Measurements from ENCODE around the gene CTNNA3.

Gene CTNNA3

DNA sequence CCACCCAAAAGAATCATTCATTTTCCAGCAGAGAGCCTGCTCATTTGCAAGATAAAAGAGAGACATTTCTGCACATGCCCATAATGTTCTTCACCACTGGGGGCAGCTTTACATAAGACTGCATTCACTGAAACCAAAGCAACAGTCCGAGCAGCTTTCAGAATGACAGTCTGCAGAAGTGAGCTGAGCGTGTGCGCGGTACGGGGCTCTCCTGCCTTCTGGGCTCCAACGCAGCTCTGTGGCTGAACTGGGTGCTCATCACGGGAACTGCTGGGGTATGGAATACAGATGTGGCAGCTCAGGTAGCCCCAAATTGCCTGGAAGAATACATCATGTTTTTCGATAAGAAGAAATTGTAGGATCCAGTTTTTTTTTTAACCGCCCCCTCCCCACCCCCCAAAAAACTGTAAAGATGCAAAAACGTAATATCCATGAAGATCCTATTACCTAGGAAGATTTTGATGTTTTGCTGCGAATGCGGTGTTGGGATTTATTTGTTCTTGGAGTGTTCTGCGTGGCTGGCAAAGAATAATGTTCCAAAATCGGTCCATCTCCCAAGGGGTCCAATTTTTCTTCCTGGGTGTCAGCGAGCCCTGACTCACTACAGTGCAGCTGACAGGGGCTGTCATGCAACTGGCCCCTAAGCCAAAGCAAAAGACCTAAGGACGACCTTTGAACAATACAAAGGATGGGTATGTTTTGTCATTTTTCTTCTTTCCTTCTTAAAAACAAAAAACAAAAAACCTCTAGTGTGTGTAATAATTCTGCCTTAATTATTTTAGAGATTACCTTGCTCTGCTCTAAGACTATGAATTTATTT is 769.9 kb downstream of the CTNNA3 start, which contains the start of gene LRRTM3:
Gene LRRTM3 (plus strand): TSS at position 141 of the 820 bp plus-strand sequence.
- DNase-seq: no peak

DNA sequence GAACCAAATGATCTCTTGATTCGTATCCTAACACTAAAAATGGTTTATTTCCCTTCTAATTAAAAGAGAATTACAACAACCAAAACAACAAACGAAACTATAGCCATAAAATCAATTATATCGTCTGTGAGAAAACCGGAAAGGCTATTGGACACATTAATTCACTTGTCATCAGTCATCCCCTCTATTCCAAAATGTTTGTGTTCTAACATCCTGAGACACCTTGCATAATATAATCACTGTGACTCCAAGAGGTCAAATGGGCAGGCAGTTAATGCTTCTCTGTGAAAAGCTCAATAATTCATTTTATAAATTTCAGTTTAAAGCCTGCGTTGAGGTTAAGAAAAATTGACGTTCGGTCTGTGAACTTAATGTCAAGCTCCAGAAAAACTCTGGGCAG is 770.6 kb downstream of the CTNNA3 start:
- no peak for DNase-seq

DNA sequence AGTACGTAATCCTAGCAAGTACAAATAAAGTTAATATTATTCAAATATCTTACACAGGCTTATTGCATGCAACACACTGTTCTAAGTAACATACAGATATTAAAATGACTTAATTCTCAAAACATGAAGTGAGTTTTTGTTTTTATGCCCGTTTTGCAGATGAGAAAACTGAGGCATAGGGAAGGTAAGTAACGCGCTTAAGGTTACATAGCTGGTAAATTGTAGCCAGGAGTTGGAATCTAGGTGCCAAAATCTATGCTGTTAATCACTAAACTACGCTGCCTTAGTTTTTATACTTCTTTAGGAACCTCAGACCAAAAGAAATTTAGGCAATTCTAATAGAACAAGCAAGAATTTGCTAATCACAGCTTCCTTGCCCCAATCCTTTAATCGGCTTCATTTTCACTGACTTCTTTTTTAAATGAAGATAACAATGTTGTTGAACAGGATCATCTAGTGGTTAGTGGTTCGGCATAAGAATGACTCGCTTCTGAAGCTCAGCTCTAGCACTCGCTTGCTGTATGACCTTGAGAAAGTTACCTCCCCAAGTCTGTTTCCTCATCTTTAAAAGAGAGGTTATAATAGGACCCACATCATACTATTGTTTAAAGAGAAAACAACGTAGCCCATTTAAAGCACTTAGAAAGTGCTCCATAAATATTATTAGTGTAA is 771.2 kb downstream of the CTNNA3 start:
- no peak for DNase-seq

DNA sequence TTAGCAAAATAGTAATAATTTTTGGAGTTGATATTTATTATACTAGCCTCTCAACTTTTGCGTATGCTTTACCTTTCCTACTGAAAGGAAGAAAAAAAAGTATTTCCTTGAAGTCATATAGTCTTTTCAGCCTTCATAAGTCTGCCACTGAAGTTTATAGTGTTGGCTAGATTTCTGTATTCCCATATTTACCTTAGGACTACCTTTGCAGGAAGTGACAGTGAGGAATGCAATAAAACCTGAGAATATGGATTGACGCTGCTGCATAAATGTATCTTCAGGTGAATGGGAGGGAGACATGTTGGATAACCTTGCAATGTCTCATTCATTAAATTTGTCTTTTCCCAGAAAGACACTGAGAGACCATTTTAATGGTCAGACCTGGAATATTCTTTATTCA is 776.7 kb downstream of the CTNNA3 start:
- no peak for DNase-seq

DNA sequence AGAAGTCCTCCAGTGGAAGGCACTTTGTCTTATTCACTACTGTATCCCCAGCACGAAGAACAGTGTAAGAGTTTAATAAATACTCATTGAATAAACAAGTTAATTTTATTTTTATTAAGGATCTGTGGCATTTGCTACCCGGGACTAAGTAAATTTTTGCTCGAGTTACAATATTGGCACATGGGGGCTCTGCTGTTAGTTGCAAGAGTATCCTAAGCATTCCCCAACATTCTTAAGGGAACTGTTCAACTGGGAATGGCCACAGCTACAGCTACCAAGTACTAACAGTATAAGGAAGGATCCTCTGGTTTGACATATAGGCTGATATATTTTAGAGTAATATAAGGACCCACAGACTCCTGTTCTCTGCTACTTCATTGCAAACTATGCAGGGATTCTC is 778.9 kb downstream of the CTNNA3 start:
- no peak for DNase-seq

DNA sequence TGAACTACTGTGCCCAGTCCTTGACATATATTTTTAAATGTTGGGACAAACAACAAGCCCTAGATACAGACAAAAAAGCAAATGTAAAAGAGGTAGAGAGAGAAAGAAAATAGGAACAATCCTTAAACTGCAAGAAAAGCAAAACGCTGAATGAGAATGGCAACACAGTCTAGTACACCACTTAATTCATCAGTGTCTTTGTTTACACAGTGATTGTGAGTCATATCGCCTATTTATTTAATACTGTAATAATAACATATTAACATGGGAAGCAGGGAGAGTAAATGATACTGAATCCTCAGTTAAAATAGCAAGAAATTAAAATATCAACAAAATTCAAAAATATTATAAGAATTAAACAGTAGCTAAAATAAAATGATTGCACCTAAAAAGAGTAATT is 780.0 kb downstream of the CTNNA3 start:
- no peak for DNase-seq

DNA sequence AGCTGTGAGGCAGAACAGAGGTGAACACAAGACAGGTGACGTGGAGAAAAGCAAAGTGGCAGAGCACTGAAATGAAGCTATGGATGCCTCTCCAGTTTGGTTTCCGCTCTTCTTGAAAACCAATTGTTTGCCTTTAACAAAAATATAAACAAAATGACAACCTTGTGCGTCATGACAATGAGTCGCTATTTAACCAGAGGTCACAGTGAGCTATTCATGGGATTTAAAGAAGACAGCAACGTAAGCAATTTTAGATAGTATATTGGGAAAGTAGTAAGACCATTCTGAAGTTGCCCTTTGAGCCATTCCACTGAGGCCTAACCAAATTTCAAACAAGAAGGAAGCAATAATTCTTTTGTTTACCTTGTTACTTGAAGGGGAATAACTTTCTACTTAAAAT is 785.3 kb downstream of the CTNNA3 start:
- no peak for DNase-seq

DNA sequence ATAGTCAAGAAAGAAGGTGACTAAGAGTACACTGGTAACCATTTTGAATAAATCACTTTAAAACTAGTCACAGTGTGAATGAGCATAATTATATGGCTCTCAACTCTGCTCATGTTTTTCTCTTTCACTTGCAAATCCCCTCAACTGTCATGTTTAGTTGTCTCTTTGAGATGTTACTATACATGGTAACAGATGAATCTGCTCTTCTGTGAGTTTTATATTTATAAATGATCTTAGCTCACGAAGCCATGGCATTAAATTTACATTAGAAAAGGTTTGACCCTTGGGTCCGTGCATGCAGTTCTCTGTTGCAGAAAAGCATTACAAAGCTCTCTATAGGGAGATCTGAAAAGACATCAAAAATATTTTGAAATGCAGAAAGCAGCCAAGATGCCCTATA is 803.1 kb downstream of the CTNNA3 start:
- no peak for DNase-seq

DNA sequence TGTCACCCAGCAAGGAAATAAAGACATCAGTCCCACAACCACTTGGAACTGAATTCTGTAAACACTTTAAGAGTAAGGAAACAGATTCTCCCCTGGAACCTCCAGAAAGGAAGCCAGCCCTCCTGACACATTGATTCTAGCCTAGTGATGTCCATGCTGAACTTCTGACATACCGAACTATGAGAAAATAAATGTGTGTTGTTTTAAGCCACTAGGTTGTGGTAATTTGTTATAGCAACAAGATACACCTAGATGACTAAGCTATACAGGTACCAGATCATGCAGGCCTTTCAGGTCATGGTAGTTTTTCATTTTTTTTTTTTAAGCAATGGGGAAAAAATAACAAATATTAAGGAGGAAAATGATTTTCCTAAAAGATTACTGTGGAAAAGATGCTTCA is 807.8 kb downstream of the CTNNA3 start:
- no peak for DNase-seq

DNA sequence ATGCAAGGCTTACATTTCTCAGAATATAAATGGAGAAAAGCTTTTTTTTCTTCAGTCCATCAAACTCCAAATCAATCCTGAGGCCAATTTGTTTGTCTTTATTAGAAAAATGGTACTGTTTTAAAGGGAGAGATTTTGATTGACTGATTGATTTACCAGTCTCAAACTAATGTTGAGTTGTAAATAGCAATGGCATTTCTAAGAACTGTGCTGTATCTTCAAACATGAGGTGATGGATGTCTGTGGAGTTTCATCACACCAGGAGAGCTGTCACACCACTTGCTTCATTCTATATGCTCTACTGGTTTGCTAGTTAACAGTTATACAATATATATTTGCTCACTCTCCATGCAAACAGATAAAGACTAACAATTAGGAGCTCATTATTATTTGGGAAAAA is 809.1 kb downstream of the CTNNA3 start:
- DNase-seq: no peak

DNA sequence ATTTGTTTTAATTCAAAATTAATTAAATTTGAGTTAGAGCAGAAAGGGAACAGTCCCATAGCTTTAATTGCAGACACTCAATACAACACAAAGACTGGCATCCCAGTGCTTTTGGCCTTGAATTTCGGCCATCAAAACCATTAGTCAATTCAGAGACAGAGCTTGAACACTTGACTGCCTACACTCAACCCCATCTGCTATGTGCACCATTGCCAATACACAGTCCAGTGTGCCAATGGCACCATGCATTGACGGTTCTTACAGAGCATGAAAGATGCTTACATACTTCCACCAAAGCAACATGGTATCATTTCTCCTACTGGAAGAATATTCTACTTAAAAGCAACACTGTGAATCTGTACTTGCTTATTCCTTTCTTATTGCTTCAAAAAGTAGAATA is 813.7 kb downstream of the CTNNA3 start:
- no peak for DNase-seq

DNA sequence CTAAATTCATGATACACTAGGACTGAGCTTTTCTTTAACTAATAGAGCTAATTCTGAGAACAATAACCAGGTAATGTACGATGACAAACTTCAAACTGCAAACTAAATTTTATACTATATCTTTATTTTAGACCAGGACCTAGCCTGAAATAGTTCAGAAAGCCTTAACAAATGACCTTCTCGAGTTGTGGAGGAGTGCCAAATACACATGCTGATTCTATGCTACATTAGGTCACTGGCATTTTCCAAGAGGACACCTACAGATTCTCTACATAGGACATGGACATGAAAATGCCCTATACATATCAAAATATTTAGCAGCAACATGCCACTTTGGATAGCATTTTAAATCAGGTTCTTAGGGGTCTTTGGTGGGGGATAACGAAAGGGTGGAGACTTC is 814.2 kb downstream of the CTNNA3 start:
- DNase-seq: no peak

DNA sequence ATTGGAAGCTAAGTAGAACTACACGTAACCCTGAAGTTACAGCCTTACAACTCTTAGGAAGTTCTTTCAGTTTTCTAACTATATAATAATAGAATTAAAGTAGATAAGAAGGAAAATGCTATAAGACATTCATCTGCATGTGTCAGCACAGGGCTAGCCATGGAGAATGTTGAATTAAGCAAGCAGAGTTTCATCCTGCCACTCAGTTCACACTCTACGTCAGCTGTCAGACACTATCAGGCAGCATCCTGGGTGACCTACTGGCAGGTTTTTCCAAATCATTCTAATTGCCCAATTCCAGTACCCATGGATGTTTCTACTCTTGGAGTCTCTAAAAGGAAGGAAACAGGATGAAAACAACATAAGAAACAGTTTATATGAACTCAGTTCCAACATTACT is 815.2 kb downstream of the CTNNA3 start:
- DNase-seq: no peak

DNA sequence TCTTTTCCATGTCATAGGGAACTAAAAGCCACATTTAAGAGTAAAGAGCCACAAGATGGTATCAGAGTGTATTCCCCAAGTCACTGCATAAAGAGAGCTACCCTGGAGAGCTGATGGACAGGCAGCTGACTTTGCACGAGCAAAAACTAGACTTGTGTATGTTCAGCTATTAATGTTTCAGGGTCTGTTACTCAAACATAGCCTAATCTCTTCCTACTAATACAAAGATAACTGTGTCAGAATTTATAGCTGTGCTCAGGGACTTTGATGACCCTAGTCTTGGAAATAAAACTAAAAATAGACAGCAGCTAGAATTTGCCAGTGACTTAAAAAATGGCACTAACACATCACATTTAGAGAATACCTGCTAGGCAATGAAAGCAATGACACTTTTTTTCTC is 815.7 kb downstream of the CTNNA3 start:
- DNase-seq: no peak

DNA sequence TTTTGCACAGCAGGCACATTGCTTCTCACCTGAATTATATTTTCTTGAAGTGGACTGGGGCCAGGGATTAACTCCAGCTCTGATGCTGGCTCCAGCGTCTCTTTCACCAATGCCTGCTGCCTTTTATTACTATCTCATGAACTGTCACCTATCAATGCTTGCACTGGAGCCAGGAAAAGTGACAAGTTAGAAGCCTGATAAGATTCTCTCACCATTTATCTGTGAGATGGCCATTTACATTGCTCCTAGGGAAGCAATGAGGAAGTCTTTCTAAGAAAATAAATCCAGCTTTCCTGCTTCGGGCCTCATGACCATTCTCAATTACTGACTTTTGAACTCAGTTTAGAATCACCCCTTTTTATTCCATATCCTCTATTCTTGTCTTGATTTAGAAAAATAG is 818.6 kb downstream of the CTNNA3 start:
- DNase-seq: no peak

DNA sequence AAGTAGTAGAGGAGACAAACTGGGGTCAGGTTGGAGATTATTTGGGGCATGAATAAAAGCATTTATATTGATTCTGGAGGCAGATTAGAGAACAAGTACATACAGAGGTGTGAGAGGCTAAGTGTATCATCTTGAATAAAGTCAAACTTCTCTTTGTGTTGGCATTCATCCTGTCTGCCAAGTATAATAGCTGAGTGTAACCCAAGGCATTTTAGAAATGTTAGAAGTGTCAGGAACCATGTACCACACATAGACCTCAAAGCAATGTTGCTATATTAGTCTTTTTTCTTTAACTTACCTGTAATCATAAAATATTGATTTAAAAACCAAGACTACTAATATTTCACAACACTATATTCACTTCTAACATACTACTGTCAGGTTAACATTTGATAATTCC is 826.4 kb downstream of the CTNNA3 start:
- no peak for DNase-seq

DNA sequence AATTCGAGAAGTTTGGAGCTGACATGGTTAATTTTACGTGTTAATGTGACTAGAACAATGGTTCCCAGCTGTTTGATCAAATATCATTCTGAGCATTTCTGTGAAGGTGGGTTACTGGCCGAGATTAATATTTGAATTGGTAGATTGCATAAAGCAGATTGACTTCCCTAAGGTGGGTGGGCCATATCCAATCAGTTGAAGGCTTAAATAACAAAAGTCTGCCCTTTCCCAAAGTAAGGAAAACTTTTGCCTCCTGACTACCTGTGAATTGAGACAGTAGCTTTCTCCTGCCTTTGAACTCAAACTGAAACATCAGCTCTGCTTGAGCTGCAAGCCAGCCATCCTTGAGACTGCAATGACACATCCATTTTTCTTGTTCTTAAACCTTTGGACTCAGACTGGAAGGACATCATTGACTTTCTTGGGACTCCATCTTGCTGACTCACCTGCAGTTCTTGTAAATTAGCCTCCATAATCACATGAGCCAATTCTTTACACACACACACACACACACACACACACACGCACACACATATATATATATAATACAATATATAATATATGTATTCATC is 833.2 kb downstream of the CTNNA3 start:
- DNase-seq: no peak

DNA sequence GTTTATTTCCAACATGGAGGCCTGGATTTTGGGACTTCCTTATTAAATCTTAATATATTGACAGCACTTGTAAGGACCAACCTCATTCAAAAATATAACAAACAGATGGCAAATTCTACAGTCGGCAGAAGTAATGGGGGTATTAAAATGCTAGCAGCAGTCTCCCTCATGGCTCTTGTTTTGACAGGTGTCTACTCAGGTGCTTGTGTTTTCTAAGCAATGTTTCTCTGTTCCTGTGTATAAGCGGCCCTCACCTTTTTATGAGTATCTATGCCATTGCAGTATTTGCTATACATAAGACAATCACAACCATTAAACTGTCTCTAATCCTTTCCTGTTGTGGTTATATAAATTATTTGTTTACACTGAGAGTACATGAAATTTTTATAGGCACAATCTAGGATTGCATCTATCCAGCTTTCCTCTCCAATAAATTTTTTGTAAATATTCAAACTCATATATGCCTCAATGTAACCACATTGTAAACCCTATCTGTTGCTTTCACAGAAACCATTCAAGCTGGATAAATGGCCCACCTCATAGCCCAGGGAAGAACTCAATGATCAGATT is 835.5 kb downstream of the CTNNA3 start:
- no peak for DNase-seq

DNA sequence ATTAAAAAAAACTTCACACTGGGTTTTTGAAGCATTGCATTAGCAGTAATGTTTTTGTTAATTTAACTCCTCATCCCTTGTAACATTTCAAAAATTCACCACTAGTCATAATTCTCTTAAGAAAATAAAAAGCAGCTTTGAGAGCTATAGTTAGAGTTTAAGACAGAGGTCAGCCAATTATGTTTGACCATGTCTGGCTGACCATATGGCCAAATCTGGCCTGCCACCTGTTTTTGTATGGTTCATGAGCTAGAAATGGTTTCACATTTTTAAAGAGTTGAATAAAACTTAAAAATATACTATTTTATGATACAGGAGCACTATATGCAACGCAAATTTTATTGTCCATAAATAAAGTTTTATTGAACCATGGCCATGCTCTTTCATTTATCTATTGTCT is 843.2 kb downstream of the CTNNA3 start:
- DNase-seq: no peak

DNA sequence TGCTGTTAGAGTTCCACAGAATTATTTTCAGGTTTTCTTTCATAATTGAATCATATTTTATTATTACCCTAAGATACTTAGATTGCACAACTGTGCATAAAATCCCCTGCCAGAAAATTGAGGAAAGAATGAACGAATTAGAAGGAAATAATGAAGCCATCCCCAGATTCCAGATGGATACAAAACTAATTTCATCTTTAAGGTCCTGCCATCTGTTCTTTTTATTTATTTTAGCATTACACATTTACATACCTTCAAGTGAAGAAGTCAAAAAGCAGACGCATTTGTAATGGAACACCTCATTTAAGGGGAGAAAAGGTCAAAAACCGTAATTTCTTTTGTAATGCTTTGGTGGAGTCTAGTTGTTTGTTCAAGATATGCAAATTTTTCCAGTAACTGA is 847.1 kb downstream of the CTNNA3 start:
- no peak for DNase-seq

DNA sequence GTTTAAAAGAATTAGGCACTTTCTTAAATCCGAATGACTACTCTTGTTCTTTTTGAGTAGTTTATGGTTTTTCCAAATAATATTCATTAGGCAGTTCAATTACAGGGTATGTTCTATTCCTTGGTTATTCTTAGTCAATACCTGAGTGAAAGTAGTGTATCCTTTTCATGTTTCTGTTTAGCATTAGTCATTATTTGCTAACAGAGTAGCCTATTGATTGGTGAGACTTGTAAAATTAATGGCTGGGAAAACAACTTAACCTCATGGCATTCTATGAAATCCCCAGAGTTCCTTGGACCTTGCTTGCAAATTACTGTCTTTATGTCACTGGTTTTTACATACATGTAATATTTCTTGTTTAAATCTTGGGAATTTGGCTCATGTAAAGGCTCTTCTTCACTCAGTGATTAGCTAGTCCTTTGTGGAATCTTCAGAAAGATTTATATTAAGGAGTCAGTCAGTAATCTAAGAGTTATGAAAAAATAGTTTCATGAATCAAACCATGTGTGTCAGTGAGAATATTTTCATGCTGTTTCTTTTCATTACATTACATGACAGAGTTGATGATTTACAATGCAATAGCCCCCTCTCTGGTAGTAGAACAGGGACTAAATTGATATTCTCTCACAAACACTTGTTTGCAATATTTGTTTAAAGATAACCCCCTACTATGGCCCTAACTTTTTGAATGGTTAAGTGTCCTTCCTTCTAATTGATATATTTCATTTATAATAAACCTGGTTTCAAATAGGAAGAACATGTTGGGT is 851.6 kb downstream of the CTNNA3 start:
- no peak for DNase-seq

DNA sequence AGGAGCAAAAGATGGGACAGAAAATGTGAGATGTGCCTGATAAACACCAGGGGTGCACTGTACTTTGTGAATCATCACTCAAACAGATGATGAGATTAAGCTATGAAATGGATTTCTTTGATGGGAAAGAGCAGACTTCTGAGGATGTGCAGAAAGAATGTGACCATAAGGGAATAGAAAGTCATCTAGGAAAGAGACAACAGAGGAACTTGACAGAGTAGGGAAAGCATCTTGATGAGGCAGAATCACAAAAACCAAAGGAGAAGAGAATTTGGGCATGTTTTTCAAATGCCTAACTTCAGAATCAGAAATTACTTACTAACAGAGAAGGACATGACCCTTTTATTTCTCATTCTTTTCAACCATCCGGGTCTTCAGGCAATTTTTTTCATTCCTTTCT is 852.6 kb downstream of the CTNNA3 start:
- DNase-seq: no peak

DNA sequence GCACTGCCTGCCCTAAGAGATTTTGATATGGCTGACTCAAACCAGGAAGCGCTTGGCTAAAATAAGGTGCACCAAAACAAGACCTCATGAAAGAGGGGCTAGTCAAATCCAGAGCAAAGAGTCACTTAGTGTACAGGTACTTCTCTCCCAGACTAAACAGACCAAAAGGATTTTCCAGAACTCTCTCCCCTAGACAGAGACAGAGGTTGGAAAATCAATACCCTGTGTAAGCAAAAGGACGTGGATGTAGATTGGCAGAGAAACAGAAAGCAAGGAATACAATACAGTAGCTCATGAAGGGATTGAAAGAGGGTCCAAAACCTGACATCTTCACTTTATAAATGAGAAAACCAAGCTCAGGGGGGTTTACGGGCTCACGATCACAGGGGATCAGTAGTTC is 853.1 kb downstream of the CTNNA3 start:
- no peak for DNase-seq
